Erythroblast (primary cell): ENCODE data around the gene CLSTN3.

Experiments used
- GATA1 ChIP-seq: IDR thresholded peaks from 2 replicates; pipeline ENCODE4 v1.6.1; 2011; ENCODE audit warnings: low read depth, mild to moderate bottlenecking, control low read depth, low read length, moderate library complexity
- POLR2A ChIP-seq: IDR thresholded peaks from 2 replicates; pipeline ENCODE4 v1.6.1; 2011; ENCODE audit warnings: mild to moderate bottlenecking, low read length

GRCh38 chr12:7134396-7135166 is 4.4 kb downstream of the CLSTN3 start:
- TF ChIP-seq POLR2A (no peak), GATA1 (no peak)
